HFF-Myc (cell line): ENCODE results near the gene EEF1G.

Source experiments
- DNase-seq: peaks from one replicate; pipeline ENCODE4 v3.0.0-alpha.2; 2011; ENCODE audit warnings: low read depth; ENCODE audit errors: extremely low read depth
- H3K4me3 ChIP-seq: replicated peaks from 2 replicates; pipeline ENCODE4 v1.5.1; 2011; ENCODE audit warnings: low read depth, mild to moderate bottlenecking, control low read depth, low read length
- TF ChIP-seq, protein P1 (sequence below): IDR thresholded peaks from 2 replicates; pipeline ENCODE4 v1.5.1; 2012; ENCODE audit warnings: mild to moderate bottlenecking, low read depth, low read length, control low read depth; ENCODE audit errors: missing control alignments

The EEF1G gene

DNA sequence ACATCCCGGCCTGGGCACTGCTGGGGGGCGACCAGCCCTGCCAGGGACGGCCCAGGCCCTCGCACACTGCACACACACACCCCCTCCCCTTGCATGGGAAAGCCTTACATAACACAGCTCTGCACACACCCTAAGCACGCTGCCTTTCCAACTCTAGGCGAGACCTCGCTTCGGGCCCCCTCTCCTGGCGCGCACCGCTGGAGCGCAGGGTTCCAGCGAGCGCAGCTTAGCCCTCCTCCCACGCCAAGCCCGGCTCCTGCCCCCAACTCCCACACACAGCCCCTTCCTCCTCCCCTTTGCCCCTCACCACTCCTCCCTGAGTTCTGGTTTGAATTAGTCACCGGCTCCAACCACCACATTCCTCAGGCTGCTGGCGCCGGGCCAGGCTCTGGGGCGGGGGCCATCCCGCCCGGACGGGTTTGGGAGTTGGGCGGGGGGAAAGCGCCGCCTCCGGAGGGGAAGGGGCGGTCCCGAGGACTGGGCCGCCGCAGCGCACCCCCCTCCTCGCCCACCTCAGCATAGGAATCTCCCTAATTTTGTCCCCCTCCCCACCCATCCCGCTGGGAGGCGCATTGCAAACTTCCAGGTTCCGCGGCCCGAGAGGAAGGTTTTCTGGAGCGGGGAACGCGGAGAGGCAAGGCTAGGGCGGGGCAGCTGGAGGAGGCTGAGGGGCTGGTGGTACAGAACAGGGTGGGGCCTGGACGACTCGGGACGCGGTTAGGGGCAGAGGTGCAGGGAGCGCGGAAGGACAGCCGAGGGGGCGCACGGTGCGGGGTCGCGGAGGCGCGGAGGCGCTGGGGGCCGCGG is 28.1 kb downstream of the EEF1G start:
- peak; percentile 90 for DNase-seq
- H3K4me3 ChIP-seq: peak overlapping the region; percentile 99
- TF ChIP-seq, protein P1, sequence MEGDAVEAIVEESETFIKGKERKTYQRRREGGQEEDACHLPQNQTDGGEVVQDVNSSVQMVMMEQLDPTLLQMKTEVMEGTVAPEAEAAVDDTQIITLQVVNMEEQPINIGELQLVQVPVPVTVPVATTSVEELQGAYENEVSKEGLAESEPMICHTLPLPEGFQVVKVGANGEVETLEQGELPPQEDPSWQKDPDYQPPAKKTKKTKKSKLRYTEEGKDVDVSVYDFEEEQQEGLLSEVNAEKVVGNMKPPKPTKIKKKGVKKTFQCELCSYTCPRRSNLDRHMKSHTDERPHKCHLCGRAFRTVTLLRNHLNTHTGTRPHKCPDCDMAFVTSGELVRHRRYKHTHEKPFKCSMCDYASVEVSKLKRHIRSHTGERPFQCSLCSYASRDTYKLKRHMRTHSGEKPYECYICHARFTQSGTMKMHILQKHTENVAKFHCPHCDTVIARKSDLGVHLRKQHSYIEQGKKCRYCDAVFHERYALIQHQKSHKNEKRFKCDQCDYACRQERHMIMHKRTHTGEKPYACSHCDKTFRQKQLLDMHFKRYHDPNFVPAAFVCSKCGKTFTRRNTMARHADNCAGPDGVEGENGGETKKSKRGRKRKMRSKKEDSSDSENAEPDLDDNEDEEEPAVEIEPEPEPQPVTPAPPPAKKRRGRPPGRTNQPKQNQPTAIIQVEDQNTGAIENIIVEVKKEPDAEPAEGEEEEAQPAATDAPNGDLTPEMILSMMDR: no peak

DNA sequence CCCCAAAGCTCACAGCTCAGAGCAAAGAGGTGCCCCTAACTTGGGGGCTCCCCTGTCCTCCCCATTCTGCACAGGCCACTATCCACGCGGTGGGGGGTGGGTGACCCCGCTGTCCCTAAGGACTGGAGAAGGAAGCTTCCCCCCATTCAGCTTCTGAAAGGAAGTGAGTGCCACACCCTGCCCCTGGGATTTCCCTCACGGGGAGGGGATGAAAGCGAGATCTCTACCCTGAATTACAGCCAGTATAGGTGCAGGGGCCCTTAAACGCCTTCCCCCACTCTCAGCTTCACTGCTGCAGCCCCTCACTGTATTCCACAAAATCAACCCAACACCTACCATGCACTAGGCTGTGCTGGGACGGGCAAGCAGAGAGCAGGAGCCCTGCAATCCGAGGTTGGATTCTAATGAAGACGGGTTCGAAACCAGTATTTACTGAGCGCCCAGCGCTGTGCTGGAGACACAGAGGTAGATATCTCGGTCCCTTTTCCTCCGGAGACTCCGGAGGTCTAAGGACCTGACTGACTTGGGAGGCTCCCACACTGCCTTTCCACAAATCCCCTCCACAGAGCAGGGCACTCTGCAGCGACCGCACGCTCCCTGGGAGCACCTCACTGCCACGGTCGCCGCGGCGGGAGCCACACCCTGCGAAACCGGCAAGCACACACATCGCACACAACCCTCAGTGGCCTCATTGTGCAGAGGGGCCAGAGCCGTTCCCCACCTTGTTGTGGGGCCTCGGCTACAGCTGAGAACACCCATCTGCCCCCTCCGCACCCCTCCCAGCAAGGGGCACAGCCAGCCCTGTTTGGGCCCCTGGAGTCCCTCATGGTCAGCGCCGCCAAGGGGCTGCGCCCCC is 28.9 kb downstream of the EEF1G start:
- H3K4me3 ChIP-seq: peak overlapping the region; percentile 99
- DNase-seq: no peak
- TF ChIP-seq, protein P1: no peak

DNA sequence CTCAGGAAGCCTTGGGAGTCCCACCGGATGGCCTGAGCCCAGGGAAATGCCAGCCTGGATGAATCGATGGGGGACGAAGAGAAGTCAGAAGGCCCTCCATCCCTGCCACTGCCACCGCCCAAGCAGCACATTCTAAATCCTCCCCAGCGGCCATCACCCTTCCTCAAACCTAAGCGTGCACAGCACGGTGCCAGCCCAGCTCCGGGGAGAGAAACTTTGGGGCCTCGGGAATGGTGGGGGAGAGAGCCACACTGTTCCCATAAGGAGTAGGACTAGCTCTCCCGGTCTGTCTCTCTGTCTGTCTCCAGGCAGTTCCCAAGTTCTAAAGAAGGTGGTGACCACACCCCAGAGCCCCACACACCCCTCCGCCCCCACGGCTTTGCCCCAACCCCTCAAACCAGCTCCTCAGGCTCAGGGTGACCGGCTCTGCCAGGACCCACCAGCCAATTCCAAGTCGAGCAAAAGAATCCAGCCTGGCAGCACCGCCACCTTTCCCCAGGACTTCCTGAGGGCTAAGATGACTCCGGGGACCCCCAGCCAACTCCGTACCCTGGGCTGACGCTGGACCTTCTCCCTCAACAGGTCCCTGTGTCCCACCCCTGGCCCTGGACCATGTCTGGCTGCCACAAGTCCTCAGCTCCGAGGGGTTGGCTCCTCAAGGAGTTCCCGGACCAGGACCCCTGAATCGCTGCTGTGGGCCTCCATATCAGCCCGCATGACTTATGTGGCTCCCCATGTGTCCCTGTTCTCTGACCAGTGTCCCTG is 29.8 kb downstream of the EEF1G start:
- TF ChIP-seq, protein P1: no peak
- DNase-seq: no peak
- peak overlapping the region; percentile 99 for H3K4me3 ChIP-seq

DNA sequence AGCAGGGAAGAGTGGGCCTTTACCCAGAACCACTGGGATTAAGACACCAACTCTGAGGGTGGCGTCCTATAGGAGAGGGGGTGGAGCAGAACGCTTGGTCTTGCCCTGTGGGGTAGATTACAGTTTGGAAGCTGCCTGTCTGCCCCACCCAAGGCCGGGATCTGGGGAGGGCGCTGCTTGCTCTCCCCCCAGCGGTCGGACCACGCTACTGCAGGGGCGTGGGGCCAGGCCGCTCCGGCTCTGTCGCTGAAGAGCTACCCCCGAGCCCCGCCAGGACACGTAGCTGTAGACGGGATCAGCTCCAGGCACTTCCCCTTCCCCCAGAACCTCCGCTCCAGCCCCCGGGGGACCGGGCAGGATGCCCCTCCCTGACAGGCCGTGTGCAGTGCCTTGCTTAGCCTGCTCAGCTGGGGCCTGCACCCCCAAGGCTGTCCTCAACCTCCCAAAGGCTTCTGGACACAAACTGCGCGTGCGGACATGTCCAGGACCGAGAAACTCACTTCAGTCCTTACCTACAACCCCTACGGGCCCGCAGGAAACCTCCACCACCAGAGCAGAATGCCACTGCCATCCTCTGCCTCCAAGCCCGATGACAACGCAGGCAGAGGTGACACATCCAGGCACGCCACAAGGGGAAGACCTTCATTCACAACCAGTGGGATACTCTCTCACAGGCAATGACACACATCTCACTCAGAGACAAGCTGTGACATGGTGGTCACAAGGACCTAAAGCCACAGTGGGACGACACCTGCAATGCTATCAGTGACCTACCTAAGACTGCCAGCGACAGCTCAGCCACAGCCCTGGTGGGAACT is 30.7 kb downstream of the EEF1G start:
- H3K4me3 ChIP-seq: peak overlapping the region; percentile 99
- peak; percentile 52 for DNase-seq
- TF ChIP-seq, protein P1: peak; percentile 96

DNA sequence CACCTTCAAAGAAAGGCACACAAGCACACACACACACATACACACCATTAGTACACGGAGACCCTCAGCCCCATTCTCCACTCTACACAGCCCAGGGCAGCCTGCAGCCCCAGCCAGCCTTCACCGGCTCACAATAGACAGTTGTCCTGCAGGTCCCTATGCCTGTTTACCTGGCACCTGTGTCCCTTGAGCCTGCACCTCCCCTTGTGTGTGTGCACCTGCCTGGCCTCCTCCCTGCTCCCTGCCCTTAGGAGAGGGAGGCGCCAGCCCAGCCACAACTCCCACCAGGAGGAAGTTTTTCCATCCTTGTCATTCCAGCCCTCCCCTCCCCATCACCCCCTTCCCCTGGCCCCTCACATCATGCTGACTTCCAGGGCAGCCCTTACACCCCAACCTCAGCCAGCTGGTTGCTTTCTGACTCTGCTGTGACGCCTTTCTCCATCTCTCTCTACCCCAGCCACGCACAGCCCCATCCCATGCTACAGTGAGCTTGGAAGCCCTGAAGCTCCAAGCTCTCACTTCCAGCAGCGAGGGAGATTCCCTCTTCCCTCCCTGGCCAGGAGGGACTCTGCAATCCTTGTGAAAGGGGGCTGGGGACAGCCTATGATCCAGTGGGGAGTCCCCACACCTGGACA is 31.5 kb downstream of the EEF1G start:
- TF ChIP-seq, protein P1: no peak
- H3K4me3 ChIP-seq: peak overlapping the region; percentile 99
- DNase-seq: no peak
